NCI-H2227 treated with DMSO at 0.1 percent for 48 hours (cell line): Measurements from ENCODE around the gene PVALB.

Experiments used
- DNase-seq: peaks from one replicate; lab custom pipeline; 2025; lab: John Stamatoyannopoulos, UW

PVALB gene

GRCh38 chr22:36846271-36846670 is 29.4 kb upstream of the PVALB start:
- no peak for DNase-seq

GRCh38 chr22:36840106-36840505 is 23.3 kb upstream of the PVALB start:
- no peak for DNase-seq

DNA sequence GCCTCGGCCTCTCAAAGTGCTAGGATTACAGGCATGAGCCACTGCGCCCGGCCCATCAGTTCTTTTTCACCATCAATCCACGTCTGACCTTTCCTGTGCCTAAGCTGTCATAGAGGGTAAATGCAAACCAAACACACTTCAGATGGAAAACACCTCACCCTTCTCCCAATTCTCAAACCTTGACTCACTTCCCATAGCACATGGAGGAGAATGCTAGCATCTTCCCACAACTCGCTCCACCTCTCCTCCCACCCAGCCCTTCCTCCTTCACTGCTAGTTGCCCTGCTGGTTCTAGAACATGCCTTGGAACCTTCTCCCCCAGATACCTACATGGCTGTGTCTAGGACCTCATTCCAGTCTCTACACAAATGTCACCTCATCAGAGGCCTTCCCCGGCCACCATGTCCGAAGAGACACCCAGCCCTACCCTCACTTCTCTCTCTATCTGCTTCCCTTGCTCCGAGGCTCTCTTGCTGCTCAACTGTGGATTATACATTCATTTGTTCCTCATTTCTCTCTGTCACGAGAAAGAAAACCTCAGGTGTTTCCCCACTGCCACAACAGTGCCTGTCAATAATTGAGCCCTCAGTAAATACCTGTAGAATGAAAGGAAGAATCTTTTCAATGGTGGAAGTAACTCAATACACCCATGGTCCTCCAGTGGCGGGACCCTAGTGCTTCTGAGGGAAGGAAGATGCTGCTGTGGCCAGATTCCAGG is 22.7 kb upstream of the PVALB start:
- DNase-seq = no peak

- DNase-seq = no peak
Observed at GRCh38 chr22:36838119-36839030, 21.5 kb upstream of the PVALB start.

DNA sequence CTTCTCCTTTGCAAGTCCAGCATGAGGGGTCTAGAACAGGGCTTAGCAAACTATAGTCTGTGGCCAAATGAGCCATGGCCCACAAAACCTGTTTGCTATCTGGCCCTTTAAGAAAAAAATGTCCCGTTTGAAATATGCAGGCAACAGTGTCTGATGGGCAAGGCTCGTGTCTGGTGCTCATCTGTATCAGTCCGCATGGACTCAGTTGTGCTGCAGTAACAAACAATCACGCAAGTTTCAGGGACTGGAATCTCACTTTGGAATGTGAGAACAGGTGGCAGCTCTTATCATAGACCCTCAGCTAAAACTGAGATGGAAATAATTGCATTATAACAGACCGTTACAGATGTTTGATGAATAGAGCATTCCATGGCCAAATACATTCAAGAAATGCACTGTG is 19.1 kb upstream of the PVALB start:
- no peak for DNase-seq

GRCh38 chr22:36833073-36833472 is 16.2 kb upstream of the PVALB start:
- DNase-seq = no peak

DNA sequence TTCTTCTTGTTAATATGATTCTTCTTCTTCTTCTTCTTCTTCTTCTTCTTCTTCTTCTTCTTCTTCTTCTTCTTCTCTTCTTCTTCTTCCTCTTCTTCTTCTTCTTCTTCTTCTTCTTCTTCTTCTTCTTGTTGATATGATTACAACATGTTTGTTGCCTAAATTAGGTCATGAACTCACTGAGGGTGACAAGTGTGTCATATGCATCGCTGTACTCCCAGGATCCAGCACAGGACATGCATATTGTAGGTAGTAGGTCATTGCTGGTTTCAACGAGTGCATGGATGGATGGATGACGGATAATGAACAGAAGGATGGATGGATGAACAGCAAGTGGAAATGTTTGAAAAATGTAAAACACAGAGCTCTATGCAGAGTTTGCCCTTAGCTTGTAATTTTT is 14.9 kb upstream of the PVALB start:
- no peak for DNase-seq

DNA sequence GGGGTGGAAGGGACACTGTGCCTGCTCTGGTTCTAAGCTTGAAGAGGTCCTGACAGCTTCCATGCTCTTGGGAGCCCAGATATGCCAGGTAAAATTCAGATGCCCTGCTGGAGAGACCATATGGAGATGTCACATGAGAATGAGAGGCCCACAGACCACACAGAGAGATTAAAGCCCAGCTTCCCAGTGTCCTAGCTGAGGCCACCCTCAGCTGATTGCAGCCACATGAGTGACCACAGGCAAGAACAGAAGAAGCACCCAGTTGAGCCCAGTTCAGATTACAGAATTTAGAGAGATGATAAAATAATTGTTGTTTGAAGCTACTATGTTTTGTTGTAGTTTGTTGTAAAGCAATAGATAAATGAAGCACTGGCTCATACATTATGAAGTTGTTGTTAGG is 14.4 kb upstream of the PVALB start:
- no peak for DNase-seq

- DNase-seq = no peak
Observed at GRCh38 chr22:36830601-36831000, 13.8 kb upstream of the PVALB start.

DNA sequence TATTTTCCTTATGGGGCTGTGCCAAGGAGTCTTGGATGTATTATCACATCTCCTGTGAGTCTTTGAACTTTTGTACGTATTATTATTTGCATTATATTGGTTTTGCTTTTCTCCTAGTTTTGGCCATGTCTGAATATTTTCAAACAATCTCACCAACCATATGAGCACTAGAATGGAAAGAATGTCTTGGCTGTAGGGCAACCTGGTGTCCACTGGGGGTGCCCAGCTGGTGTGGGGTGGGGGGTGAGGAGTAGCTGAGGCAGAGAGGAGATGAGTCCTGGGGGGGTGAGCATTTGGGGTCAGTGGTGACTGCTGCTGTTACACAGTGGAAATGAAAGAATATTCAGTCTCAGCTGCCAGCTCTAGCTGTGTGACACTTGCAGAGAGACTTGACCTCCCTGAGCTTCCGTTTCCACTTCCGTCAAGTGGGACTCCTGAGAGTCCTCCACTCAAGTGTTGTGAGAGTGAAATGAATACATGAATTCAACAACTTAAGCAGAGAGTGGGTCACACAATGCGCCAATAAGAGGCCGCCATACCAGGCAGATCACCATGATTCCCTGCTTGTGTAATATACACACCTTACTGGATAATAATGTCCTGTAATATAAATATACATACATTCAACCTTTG is 12.7 kb upstream of the PVALB start:
- DNase-seq = no peak

GRCh38 chr22:36828815-36829214 is 12.0 kb upstream of the PVALB start:
- no peak for DNase-seq

GRCh38 chr22:36826262-36826661 is 9.4 kb upstream of the PVALB start:
- no peak for DNase-seq

- no peak for DNase-seq
Observed at GRCh38 chr22:36824655-36825054, 7.8 kb upstream of the PVALB start.

- DNase-seq = no peak
Observed at GRCh38 chr22:36823186-36823839, 6.5 kb upstream of the PVALB start.

- no peak for DNase-seq
Observed at GRCh38 chr22:36822581-36822980, 5.7 kb upstream of the PVALB start.

- no peak for DNase-seq
Observed at GRCh38 chr22:36819112-36819511, 2.3 kb upstream of the PVALB start.

DNA sequence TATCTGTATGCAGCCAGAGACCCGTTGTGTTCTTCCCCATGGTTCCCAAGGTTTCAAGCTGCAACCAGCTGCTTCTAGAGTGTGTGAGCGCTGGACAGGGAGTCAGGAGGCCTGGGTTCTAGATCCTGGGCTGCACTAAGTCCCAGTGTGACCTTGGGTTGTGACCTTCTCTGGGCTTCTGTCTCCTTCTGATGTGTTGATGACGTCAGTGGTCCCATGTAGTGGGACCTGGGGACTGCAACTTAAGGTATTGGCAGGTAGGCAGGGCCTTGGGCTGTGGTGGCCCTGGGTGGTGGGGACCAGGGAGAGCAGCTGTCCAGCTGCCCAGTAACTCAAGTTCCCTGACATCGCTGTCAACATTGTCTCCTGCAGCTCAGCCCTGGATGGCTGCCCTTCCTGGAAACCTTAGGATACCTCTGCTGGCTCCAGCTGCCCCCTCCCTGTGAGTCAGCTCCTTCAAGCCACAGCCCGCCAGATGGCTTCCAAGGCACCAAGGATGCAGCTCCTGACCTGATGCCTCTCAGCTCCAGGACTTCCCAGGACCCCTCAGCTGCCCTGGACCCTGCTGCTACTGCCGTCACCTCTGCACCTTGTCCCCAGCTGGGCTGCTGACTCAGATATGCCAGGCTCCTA is 1.3 kb upstream of the PVALB start:
- no peak for DNase-seq

GRCh38 chr22:36817525-36817848 is 652 bp upstream of the PVALB start:
- DNase-seq = no peak

- DNase-seq = no peak
Observed at GRCh38 chr22:36816339-36816635, 548 bp downstream of the PVALB start.

DNA sequence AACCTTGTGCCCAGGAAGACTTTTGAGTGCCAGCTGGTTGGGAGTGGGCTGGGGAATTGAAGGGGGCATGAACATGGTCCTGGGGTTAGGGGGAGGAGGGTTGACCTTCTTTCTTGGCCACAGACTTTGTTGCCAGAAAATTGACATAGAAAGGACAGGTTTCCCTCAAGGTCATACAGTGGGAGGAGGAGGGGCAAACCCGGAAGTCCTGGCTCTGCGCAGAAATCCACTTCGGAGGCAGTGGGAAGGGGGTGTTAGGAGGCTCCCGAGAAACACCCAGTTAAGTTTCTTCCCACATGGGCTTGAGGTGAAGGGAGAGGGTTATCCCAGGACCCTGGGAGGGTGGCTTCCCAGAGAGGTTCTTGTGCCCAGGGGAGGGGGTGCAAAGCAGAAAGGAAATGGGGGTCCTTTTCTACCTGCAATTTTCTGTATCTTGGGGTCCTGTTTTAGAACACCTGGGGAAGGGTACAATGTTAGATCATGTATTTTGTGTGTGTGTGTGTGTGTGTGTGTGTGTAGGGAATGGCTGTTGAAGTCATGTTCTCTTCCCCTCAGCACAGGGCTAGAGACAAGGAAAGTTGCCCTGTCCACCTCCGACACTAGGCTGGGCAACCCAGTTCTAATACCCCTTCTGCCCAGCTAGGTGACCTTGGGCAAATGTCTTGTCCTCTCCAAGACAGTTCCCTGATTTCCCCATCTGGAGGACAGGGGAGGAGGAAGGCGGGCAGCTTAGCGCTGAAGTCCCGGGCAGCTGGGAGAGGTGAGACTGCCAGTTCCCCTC is 1.1 kb downstream of the PVALB start:
- no peak for DNase-seq

DNA sequence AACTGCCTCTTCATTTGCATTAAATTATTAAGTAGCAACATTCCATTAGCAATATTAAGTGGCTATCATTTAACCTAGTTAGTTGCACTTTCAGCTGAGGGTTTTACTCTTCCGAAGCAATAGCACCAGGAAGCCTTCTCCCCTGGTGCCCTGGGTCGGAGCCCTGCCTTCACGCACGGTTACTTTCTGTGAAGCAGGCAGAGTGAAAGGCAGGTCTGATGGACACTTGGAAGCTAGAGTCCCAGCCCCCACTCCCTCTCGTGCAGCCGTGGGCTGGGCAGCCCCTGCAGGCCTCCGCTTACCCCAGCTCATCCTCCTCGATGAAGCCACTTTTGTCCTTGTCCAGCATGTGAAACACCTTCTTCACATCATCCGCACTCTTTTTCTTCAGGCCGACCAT is 2.0 kb downstream of the PVALB start:
- no peak for DNase-seq
